Thyroid gland (tissue), 4 donors: ENCODE data around the gene MARK4. TPM values are rescaled to one million over a fixed set of nuclear protein-coding genes. Genes with fewer than 3 reads are reported as not detected.

ENCODE experiments used
- DNase-seq, 2 donors: peaks; one replicate each; pipeline ENCODE4 v3.0.0-alpha.2; 2019
- H3K27ac ChIP-seq, 3 donors: fragments of 200-600 bp; sonication (generic); 1 replicate in 2 of 3; 2 replicates in 1 of 3; pipeline ENCODE4 v1.5.1; 2016 to 2019; ENCODE audit warnings: mild to moderate bottlenecking in 1 of 3, moderate library complexity in 1 of 3
- H3K27me3 ChIP-seq: fragments of 200-600 bp; sonication (generic); one replicate; pipeline ENCODE4 v1.5.1; 2019
- H3K36me3 ChIP-seq, 2 donors: fragments of 200-600 bp; sonication (generic); one replicate each; pipeline ENCODE4 v1.5.1; 2016 to 2019
- H3K4me1 ChIP-seq, 2 donors: fragments of 200-600 bp; sonication (generic); one replicate each; pipeline ENCODE4 v1.5.1; 2017 to 2019
- H3K4me3 ChIP-seq, 3 donors: fragments of 200-600 bp; sonication (generic); replicated peaks in 1 of 3; 1 replicate in 2 of 3; 2 replicates in 1 of 3; pipeline ENCODE4 v1.5.1; 2016; ENCODE audit warnings: mild to moderate bottlenecking in 1 of 3
- H3K9me3 ChIP-seq: fragments of 200-600 bp; sonication (generic); one replicate; pipeline ENCODE4 v1.5.1; 2017
- CTCF ChIP-seq, 6 experiments: fragments of 200-600 bp in 3 of 6; fragments of 450-650 bp in 3 of 6; sonication (generic) in 3 of 6; IDR thresholded peaks; one replicate each; pipeline ENCODE4 v1.5.1; 2016 to 2019; ENCODE audit warnings: antibody characterized with exemption in 6 of 6, mild to moderate bottlenecking in 2 of 6, inconsistent platforms in 1 of 6, moderate library complexity in 1 of 6
- POLR2A ChIP-seq, 2 donors: fragments of 450-650 bp; IDR thresholded peaks; one replicate each; pipeline ENCODE4 v1.6.1; 2017; ENCODE audit warnings: antibody characterized with exemption in 2 of 2, mild to moderate bottlenecking in 2 of 2, moderate library complexity in 1 of 2
- WGBS, 2 donors: methylation state at CpG; one replicate each; pipeline ENCODE4 v1.1.5; 2017; 5-methylcytosine and 5-hydroxymethylcytosine counted together
- intact Hi-C: fragments of 100-400 bp; cut with DNase I; formaldehyde crosslinking; loops from one replicate; pipeline ENCODE4 v1.15.1; 2023
- total RNA-seq, 4 donors: library from RNA; depleted of rRNA; stranded (reverse); fragments of >200 nt; gene quantifications; one replicate each; pipeline ENCODE4 v1.2.3, GENCODE V29; 2016

The MARK4 gene
- total RNA-seq, 4 donors from 2014 or later: 18.5 to 25.1 (median 22.1) TPM

- no peak overlapping the region for H3K4me3 ChIP-seq
- no peak for TF ChIP-seq CTCF (IDR thresholded peaks at IDR 0.05)
- no peak for TF ChIP-seq POLR2A (IDR thresholded peaks at IDR 0.05)
- no peak overlapping the region for H3K27ac ChIP-seq
- DNase-seq: no peak
- no peaks in the 10 kb centered on the region for H3K36me3 ChIP-seq
- no peaks in the 10 kb centered on the region for H3K9me3 ChIP-seq
- intact Hi-C loops: no loop called here
- WGBS, 2 donors: 92% methylated on average over 13 of the region's 25 CpGs; no CpG with 5 or more reads in 1 of the 2 donors
- H3K27me3 ChIP-seq: no peaks in the 10 kb centered on the region
- no peaks in the 10 kb centered on the region for H3K4me1 ChIP-seq
Observed at GRCh38 chr19:45238556-45238955, 12.5 kb upstream of the MARK4 start.

- no peak for TF ChIP-seq POLR2A (IDR thresholded peaks at IDR 0.05)
- no peak for TF ChIP-seq CTCF (IDR thresholded peaks at IDR 0.05)
- no peaks in the 10 kb centered on the region for H3K9me3 ChIP-seq
- WGBS, 2 donors: 73 to 76% methylated on average over 13 of the region's 13 CpGs
- intact Hi-C loops: no loop called here
- no peak for DNase-seq
- H3K4me1 ChIP-seq: no peaks in the 10 kb centered on the region
- H3K4me3 ChIP-seq: no peak overlapping the region
- H3K27me3 ChIP-seq: no peaks in the 10 kb centered on the region
- no peaks in the 10 kb centered on the region for H3K36me3 ChIP-seq
- no peak overlapping the region for H3K27ac ChIP-seq
Observed at GRCh38 chr19:45243144-45243732, 7.8 kb upstream of the MARK4 start.

- TF ChIP-seq CTCF (IDR thresholded peaks at IDR 0.05) (no peak), POLR2A (IDR thresholded peaks at IDR 0.05) (no peak)
- no peaks in the 10 kb centered on the region for H3K36me3 ChIP-seq
- intact Hi-C loops: no loop called here
- 61 to 66% methylated on average over 15 of the region's 15 CpGs for WGBS, 2 donors
- DNase-seq: no peak
- H3K27me3 ChIP-seq: no peaks in the 10 kb centered on the region
- H3K9me3 ChIP-seq: no peaks in the 10 kb centered on the region
- peak overlapping the region in 1 of 3 donors; percentile 12 for H3K4me3 ChIP-seq
- H3K27ac ChIP-seq: no peak overlapping the region
- H3K4me1 ChIP-seq: no peaks in the 10 kb centered on the region
Observed at GRCh38 chr19:45244133-45244794, 6.8 kb upstream of the MARK4 start.

- 47 to 50% methylated on average over 4 to 6 of the region's 17 CpGs for WGBS, 2 donors
- no peak for TF ChIP-seq CTCF (IDR thresholded peaks at IDR 0.05)
- TF ChIP-seq POLR2A (IDR thresholded peaks at IDR 0.05): no peak
- Histone ChIP-seq H3K4me3 (peak within 1 kb of the TSS in 1 of 3 donors; percentile 12), H3K4me1 (peaks cover 2% of the 10 kb centered on the region in 2 donors), H3K27me3 (no peaks in the 10 kb centered on the region), H3K36me3 (no peaks in the 10 kb centered on the region), H3K9me3 (no peaks in the 10 kb centered on the region), H3K27ac (peak within 1 kb of the TSS in 1 of 3 donors; percentile 49)
- peak in 1 of 2 donors; percentile 16 for DNase-seq
- intact Hi-C loops: no loop called here
Observed at GRCh38 chr19:45245334-45245787, 5.7 kb upstream of the MARK4 start, which contains the start of gene EXOC3L2. TSS of gene EXOC3L2 (minus strand) at chr19:45245407. CDS start at chr19:45239045, 6,362 bp downstream.

GRCh38 chr19:45245826-45246225 is 5.2 kb upstream of the MARK4 start:
- intact Hi-C loops: no loop called here
- no peaks in the 10 kb centered on the region for H3K9me3 ChIP-seq
- no peaks in the 10 kb centered on the region for H3K27me3 ChIP-seq
- no peaks in the 10 kb centered on the region for H3K36me3 ChIP-seq
- WGBS, 2 donors: 52% methylated on average over 4 of the region's 4 CpGs
- H3K4me3 ChIP-seq: no peak overlapping the region
- peaks cover 5% of the 10 kb centered on the region in 2 donors for H3K4me1 ChIP-seq
- TF ChIP-seq POLR2A (IDR thresholded peaks at IDR 0.05): no peak
- TF ChIP-seq CTCF (IDR thresholded peaks at IDR 0.05): no peak
- H3K27ac ChIP-seq: peak overlapping the region in 1 of 3 donors; percentile 49
- no peak for DNase-seq
